NCI-H345 (cell line): ENCODE data around the gene SYT1.

Experiments used
- DNase-seq: peaks from one replicate; lab custom pipeline; 2025; lab: John Stamatoyannopoulos, UW

The SYT1 gene

GRCh38 chr12:79057540-79057939 is 193.0 kb downstream of the SYT1 start:
- no peak for DNase-seq

DNA sequence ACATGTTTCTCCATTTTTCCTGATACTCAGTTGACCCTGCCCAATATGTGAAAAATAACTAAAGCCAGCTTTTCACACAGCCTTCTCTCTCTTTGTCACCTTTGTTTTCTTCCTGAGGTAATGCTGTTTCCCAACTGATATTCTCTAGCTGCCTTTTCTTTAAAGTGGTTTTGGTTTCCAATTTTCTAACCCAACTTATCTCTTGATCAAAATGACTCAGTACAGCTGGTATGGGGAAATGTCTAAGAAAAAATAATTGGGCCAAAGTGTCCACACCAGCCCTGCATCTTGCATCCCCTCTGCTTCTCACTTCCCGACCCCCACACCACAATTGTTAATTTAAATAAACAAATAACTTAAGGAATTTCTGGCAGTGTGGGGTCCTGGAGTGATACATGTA is 193.8 kb downstream of the SYT1 start:
- no peak for DNase-seq

- DNase-seq = no peak
Observed at GRCh38 chr12:79059557-79059956, 195.0 kb downstream of the SYT1 start.

GRCh38 chr12:79063258-79063657 is 198.7 kb downstream of the SYT1 start:
- no peak for DNase-seq

DNA sequence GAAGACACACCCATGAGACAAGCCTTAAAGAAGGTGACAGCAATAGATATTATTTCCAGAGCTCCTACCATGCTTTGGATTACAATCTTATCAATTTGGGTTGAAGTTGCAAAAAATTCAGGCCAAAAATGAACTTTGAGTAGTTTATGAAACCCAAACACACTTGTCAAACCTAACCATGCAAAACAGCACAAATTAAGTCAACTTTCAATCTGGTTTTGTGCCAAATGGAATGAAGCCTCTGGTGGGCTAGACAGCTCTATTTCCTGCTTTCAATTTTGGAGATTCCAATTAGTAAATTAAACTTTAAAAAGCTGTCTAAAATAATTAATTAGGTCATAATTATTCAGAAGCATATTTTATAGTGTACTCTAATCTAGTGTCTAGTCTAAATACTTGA is 203.4 kb downstream of the SYT1 start:
- no peak for DNase-seq

DNA sequence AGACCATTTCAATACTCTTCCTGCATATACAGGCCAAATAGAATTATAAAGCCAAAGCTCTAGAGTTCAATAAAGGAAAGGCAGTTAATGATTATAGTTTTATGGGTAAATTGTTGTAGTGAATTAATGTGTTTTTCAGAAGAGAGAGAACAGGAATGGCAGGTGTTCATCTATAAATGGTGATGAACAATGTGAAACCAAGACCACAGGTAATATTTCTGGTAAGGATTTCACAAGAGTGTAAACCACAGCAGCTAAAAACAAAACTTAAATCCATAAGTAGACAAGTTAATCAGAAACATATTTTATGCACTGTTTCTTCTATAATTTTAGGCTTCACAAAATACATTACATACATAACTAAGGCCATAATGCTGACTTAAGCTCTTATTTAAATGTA is 204.4 kb downstream of the SYT1 start:
- no peak for DNase-seq

DNA sequence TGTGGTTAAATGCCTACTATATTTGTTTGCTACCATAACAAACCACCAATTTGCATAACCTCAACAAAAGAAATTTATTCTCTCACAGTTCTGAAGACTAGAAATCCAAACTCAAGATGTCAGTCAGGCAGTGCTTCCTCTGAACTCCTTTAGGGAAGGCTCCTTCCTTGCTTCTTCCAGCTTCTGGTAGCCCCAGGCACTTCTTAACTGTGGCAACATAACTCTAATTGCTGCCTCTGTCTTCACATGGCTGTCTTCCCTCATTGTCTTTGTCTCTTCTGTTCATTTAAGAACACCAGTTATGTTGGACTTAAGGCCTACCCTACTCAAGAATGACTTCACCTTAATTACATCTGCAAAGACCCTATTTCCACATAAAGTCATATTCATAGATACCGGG is 206.9 kb downstream of the SYT1 start:
- no peak for DNase-seq

DNA sequence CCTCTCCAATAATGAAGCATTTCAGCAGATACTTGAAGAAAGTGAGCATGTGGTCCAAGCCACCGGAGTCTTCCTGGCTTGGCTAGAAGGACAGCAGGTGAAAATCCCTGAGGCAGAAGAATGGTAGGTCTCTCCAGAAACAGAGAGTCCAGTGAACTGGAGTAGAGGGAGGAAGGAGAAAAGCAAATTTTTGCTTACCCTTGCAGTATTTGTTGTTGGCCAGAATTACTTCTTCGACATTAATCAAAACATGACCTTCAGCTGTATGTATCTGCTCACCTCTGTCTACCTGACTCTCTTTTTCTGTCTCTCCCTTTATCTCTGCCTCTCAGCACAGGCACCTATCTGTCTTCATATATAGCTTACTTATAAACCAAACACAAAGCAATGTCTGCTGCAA is 208.9 kb downstream of the SYT1 start:
- DNase-seq = no peak

DNA sequence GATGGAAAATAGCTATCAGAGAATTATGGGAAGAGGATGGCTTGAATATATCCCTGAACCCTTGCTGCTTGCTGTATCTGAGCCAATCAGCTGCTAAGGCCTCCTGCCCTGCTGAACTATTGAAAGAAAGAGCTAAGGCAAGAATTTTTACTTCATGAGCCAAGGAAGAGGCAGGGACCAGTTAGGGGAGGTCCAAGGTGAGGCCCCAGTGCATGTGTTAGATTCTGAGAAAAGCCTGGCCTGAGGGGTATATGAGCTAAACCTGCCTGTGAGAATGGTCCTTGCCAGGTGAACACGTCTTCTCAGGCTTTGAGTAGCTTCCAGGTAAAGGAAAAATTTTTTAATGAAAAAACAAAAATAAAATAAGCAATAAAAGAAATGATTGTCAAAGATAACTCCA is 218.0 kb downstream of the SYT1 start:
- no peak for DNase-seq

DNA sequence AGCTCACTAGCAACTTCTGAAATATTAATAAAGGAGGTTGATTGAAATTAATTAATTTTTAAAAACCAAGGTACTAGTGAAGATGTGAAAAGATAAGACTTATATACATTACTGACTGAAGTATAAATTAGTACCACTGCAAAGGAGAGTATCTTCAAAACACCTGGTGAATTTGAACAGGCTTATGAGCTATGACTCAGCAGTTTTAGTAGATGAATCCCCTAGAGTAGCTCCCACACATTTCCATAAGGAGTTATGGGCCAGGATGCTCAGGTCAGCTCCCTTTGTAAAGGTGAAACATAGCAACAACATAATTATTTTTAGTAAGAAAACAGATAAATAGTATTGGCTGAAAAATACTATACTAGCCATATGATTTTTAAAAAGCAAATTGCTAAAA is 218.6 kb downstream of the SYT1 start:
- DNase-seq = peak; percentile 11

GRCh38 chr12:79085106-79085682 is 220.6 kb downstream of the SYT1 start:
- no peak for DNase-seq

DNA sequence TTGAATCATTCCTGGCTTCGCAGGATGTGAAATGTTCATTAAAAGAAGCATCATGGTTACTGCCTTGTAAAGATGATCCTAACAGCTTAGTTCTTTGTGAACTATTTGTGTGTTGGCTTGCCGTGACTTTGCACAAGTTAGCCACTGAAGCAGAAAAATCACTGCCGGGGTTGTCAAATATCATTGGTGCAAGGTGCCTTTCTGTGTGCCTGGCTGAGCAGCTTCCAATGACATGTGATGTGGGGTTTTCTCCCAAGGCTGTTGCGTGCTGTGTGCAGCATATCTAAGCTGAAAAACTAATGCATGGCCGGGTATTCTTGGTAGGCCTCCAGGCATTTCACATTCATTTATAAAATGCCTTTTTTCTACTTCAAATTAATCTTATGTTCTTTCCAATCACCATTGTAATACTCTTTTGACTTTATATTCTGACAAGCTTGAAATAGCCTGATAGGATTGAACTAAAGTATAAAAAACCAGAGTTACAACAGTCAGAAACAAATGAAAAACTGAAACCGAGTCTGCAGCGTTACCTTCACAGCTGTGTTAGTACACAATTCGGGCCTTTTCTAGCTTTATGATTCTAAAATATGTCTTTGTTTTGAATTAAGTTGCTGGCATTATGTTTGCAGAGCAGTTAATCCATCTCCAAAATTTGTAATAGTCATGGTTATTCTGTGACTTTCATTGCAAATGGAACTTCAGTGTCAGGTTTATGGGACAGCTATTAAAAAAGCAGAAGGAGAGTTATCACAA is 222.1 kb downstream of the SYT1 start:
- DNase-seq = no peak

- no peak for DNase-seq
Observed at GRCh38 chr12:79098530-79098929, 234.0 kb downstream of the SYT1 start.

GRCh38 chr12:79108962-79109361 is 244.4 kb downstream of the SYT1 start:
- no peak for DNase-seq

- no peak for DNase-seq
Observed at GRCh38 chr12:79114896-79115295, 250.3 kb downstream of the SYT1 start.

- DNase-seq = no peak
Observed at GRCh38 chr12:79115743-79116142, 251.2 kb downstream of the SYT1 start.

DNA sequence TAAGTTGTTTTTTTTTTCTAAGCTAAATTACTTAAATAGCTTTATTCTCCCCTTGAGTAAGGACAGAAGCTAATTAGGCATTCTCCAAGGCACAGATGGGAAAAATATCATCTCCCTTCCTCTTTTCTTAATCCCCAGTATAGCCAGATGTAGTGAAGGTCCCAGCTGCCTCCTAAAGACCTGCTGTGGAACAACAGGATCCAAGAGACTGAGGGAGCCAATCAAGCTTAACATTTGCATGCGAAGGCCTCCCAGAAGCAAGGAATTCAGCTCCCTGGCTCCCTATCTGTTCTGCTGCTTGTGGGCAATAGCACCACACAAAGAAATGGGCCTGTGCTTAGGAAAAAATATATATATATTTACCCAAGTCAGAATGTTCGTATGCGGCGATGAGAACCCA is 255.2 kb downstream of the SYT1 start:
- no peak for DNase-seq

GRCh38 chr12:79121486-79121885 is 256.9 kb downstream of the SYT1 start:
- DNase-seq = no peak

GRCh38 chr12:79124385-79124784 is 259.8 kb downstream of the SYT1 start:
- no peak for DNase-seq

DNA sequence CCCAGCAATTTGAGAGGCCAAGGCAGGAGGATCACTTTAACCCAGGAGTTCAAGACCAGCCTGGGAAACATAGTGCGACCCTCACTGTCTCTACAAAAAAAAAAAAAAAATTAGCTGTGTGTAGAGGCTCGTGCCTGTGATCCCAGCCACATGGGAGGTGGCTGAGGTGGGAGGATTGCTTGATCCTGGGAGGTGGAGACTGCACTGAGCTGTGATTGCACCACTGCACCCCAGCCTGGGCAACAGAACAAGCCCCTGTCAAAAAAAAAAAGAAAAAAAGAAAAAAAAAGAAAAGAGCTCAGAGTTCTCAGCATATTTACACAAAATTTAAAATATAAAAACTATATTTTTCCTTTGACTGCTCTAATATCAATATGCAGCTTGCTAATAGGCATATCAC is 260.8 kb downstream of the SYT1 start:
- DNase-seq = no peak

GRCh38 chr12:79127271-79127751 is 262.7 kb downstream of the SYT1 start:
- DNase-seq = no peak

DNA sequence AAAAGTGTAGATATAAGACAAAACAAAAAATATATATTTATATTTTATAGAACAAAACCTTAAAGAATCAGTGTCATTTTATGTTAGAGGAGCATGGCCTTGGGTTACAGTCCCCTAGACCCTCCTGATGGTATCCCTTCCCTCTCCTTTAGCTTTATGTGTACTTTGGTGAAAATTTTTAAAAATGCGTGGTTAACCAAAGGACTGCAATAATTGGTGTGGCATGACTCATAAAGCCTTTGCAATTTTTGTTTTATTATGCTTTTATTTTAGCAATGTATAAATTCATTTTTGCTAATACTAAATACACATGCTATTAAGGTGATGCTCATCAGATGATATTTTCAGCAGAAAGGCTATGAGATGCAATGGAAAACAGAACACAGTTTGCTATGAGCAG is 264.4 kb downstream of the SYT1 start:
- DNase-seq = no peak

DNA sequence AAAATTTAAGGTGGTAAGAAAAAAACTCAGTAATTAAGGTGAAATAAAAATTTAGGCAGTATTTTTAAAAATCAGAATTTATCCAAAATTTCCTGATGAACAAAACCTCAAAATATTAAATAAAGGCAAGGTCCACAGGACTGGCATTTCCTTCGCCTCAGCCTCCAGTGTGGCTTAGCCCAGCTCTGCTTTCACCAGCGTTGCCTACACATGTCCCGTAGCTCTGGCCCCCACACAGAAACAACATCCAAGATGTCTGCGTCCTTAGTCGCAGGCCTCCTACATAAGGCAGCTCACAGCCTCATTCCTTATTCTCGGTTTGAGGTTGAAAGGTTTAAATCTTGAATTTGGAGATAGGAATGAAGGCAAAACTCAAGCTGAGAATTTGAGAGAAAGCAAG is 274.3 kb downstream of the SYT1 start:
- no peak for DNase-seq

- no peak for DNase-seq
Observed at GRCh38 chr12:79140711-79141110, 276.1 kb downstream of the SYT1 start.
